EL (cell line): ENCODE data around the gene AFF3.
A peak's percentile ranks its signal among the peaks of the same experiment; 100 is the strongest.

Experiments
- DNase-seq: peaks from one replicate; pipeline ENCODE4 v3.0.0-alpha.2; 2016

The AFF3 gene

DNA sequence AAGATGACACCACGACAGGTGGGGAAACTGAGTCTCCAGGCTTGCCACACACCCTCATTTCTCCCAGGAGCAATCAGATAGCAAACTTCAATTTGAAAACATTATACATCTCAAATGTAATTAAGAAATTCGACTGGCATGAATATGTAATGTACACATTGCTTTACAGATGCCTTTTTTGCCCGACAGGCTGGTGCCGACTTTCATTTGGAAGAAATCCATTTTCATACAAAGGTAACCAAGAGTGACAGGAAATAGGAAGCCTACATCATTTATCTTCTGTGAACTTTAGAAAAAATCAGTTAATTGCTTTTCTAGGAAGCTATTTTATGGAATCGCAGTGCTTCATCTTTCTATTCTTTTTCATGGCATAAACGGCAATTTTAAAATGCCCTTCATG, 140.3 kb downstream of the AFF3 start:
- no peak for DNase-seq

DNA sequence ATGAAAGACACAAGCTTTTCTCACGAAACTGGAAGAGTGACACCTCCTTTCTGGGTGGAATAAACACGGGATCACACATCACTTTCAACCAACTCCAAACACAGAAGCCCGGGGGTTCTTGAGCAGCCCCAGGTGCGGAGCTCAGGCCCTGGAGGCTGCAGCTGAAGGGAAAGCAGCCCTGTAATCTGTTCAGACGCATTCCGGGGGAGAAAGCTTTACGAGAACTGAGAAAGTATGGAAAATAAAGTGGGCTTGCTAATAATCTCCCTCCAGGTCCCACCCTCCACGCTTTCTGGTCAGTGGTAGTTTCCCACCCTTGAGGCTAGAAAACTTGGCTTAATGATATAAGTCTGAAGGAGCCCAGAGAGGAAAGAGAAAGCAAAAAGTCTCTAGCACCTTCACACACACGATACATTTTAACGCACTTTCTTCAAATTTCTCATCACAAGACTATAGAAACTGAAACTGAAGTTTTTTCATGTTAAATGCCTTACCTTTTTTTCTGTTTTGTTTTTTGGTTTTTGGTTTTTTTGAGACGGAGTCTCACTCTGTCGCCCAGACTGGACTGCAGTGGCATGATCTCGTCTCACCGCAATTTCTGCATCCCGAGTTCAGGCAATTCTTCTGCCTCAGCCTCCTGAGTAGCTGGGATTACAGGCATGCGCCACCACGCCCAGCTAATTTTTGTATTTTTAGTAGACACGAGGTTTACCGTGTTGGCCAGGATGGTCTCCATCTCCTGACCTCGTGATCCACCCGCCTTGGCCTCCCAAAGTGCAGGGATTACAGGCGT, 141.3 kb downstream of the AFF3 start:
- DNase-seq = no peak

DNA sequence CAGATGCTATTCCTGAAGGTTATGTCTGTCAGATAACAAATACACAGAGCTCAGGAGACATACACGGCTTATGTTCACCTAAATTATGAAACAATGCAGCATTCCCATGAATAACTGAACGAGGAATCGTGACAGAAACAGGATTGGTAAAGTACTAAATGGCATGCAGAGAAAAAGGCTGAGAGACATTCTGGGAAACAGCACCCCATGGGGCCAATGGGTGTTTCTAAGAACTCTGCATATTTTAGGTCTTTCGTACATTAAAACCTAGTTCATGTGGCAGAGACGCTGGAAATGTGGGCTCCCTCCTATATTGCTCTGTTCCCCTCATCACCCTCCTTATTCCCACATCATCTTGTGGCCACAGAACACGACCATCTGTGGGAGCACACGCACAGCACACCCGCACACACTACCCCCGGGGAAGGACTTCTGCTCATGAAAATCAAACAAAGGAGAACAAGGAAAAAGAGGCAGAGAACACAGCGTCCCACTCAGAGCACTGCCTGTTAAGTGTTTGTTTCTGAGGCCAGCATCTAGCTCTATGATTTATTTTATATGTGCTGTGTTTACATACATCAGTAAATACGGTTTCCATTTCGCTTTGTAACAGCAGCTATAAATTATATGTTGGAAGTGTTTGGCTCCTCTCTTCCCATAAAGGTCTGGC, 143.6 kb downstream of the AFF3 start:
- no peak for DNase-seq

DNA sequence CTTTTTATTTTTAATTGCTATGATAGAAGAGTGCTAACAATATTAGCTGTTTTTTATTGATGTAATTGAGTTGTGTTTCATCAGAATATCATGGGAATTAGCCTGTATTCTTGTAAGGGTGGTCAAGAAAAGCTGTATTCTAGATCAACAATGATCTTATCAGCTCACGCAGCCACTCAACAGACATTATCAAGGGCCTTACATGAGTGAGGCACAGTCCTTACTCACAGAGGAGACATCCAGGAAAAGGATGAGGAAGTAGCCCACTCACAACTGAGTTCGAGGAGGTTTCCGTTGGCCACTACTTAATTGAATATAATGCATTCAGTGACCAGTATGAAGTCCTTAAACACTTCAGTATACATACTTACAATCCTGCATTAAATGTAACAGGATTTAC, 152.5 kb downstream of the AFF3 start:
- no peak for DNase-seq

DNA sequence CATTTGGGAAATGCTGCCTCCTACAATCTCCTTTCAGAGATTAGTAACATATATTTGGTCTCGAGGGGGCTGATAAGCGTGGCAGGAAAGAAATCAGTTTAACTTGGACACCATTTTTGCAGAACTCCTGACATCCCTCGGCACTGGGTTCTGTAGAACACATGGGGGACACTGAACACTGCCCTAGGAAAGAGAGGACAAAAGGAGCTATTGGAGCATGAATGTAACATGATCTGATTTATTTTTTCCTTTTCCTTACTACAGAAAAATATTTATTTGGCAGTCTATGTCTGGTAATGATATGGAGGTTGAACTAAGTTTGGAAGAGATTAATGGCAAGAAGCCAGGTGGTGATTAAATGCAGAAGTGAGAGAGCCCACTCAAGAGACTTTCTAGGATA, 153.8 kb downstream of the AFF3 start:
- no peak for DNase-seq

DNA sequence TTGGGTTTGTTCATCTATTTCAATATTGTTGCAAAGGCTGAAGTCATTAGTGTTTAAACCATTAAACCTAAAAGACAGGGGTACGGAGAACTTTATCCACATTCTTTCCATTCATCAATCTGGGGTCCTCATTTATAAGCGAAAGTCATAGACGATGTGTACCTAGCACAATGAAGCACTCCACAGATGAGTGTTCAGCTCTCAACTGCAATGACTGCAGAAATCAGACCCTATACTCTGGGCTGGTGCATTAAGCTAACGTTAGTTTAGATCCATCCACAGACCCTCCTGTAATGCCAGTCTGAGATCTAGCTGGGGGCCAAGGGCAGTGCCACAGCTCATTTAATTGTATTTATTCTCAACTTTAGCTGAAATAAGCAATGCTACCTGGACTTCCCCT, 155.2 kb downstream of the AFF3 start:
- DNase-seq = no peak

DNA sequence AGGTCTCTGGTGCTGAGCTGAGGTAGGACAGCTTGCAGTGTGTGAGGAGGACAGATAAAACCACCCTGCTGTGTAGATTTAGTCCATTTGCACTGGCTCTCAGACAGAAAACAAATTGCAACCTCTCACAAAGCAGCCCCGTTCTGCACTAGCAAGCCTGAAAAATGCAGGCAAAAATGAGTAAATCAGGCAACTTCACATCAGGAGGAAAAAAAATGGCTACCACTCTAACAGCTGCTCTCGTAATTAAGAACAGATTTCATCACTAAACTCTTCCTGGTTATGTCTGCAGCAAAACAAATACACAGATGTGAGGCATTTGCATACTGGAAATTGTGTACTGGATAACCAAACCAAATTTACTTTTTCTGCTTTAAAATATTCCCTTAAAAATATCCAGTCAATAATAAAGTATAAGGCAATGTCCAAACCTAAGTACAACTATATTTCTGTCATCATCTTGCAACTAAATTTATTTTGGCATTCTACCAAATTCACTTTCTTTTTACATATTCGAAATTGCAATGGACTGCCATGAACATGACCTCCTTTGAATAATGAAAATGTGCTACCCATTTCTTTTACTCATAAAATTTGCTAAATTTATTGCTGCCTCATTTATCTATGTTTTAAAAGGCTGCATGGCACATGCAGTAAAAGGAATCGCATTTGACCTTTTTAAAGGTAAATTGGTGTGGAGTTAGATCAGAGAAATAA, 157.4 kb downstream of the AFF3 start:
- DNase-seq = peak; percentile 31

DNA sequence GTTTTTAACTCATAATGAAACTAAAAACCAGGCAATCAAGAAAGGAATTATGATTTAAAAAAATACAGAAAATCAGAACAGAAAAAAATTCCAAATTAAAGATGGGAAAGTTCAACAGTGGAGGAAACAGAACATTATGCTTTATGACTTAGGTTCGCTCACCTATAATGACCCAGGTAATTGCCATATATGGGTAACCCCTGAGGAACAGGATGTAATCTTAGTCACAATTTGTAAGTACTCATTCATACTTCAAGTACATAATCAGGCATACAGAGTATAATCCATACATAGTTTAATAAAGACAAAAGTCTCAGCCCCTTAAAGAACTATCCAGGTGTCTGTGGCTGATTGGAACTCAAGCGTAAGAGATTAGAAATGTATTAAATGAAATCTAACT, 159.6 kb downstream of the AFF3 start:
- no peak for DNase-seq

DNA sequence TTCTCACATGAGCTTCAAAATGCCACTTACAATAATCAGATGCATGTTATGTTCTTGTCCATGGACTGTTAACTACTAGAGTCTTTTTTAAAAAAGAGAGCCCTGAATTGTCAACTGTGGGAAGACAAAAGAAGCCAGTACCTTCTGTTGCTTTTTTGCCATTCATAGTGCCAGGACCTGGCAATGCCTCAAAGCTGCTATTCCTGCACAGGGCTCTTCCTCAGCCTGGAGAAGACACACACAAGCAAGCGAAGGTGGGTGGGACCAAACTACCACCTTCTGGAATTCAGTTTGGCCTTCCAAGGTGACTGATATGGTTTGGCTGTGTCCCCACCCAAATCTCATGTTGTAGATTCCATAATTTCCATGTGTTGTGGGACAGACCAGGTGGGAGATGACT, 160.6 kb downstream of the AFF3 start:
- DNase-seq = no peak

DNA sequence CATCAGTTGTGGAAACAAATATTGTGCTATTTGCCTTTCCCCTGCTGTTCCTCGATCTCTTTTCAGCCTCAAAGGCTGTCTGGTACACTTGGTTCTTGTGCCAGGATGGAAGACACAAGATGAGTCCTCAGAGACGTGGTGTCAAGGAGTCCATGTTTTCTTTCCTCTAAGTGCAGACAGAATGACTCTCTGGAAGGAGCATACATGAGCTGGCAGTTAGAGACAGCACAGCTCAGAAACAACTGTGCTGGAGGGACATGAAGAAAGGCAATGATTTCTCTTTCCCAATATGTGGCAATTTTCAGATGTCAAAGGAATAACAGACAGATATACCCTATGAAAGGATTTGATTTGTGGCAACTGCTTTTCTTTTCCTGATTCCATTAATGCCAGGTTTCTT, 162.2 kb downstream of the AFF3 start:
- no peak for DNase-seq

DNA sequence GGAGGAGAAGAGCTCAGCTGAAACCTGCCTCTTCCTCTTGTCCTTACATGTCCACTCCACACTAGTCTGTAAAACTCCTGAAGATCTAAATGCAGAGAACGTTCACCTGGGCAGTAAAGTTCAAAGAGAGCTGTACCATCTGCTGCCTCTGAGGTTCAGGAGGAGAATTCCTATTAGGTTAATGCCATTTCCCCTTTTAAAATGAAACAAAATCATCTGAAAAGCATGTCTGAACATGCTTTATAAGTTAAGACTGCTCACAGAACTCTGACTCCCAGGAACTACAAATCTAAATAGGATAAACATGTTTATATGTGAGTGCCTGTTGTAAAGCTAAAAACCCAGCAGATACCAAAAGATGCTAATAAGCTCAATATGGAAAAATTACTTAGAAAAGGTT, 164.4 kb downstream of the AFF3 start:
- DNase-seq = no peak

DNA sequence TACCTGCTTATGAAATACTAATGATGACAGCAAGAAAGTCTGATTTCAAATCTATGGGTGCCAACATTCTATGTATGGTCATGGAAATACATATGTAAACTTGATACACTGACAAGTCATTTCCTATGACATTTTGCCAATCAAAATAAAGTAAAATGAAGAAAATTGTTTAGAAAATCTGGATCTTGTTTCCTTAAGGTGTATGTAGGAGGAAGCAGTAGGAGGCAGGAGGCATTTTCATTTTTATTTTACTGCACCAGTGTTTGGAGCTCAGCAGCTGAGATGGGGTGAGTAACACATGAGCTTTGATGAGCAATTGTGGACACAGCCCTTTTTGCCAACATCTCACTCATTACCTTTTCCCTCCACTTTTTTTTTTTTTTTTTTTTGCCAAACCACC, 167.0 kb downstream of the AFF3 start:
- peak; percentile 70 for DNase-seq

DNA sequence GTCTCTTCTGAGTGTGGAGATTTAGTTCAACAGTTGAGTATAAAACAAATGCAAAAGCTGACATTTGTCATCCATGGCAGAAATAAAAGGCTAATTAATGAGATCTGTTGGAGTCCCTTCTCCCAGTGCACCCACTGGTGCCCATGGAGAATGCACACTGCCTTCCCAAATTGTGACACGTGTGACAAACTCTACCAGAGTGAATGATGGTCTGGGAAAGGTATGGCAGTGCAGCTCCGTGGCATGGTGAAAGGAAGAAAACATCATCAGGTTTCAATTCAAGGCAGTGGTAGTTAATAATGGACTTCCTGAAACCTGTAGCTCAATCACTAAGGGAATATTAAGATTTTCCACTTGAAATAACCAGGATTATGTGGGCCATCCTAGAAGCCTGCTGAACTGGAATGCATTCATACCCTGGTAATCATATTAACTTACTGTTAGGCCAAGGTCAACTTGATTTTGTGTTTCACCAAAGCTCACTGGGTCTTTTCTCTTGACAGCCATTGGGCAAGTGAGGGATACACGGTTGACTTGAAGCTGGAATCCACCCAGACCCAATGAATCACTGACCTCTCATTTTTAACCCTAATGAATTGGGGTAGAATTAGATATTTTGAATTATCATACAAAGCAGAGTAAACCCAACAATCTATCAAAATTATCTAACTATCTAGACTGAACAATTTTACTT, 167.6 kb downstream of the AFF3 start:
- DNase-seq = peak; percentile 59

DNA sequence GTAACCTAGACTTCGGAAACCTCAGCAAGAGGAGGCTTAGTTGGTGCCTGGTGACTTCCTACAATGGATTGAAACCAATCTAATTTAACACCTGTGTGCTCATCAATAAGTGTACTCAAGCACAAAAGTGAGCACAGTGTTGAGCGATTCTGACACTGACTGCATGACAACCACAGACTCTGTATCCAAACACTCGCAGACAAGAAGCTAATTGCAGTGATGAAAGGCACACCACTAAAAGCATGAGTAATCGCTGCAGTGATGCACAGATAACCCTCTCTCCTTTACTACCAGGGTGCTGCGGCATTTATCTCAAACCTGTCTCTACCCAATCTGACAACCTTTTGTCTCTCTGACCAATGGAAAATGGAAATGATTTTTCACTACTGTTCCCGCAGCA, 168.1 kb downstream of the AFF3 start:
- DNase-seq = peak; percentile 46

DNA sequence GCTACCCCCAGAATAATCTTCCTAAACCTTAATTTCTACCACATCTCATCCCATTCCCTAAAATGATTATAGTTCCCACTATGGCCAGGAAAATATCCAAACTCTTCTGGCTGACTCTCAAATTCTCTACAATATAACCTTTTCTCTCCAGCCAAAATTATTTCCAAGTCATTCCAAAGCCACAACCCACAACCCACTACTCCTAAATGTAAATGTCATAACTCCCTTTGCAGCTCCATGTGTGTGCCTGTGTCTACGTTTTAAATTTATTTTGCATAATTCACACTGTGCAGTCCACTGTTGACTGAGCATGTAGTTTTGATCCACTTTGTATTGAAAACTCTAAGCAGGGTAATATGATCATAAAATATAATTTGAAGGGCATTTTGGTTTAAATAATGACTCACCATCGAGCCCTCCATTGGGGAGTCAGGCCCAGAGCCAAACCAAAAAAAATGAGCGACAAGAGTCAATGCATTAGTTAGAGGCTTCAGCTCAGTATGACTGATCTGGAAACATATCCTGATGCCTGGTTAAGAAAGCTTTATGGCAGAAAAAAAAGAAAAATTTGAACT, 171.0 kb downstream of the AFF3 start:
- DNase-seq = peak; percentile 45

DNA sequence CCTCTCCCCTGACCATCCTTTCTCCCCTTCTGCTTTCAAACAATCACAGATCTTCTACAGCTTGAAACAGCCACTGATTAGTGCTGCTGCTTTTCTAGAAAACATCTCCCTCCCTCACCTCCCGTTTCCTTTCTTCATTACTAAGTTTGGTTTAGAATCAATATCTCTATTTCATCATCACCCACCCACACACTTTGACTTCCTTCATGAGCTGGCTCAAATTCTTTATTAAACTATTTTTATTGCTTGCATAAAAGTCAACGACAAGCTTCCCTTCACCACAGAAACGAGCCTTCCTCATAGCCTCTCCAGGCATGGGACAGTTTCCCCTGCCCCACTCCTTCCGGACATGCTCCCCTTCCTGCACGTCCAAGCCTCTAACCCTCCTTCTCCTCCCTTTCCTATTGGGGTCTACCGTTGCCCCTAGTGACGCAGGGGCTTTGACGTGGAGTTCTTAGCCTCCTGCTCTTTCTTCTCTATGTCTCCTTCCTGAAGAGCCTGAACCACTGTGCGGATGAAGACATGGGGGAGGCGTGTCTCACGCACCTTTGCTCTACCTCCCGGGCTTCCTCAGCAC, 172.0 kb downstream of the AFF3 start:
- peak; percentile 36 for DNase-seq

DNA sequence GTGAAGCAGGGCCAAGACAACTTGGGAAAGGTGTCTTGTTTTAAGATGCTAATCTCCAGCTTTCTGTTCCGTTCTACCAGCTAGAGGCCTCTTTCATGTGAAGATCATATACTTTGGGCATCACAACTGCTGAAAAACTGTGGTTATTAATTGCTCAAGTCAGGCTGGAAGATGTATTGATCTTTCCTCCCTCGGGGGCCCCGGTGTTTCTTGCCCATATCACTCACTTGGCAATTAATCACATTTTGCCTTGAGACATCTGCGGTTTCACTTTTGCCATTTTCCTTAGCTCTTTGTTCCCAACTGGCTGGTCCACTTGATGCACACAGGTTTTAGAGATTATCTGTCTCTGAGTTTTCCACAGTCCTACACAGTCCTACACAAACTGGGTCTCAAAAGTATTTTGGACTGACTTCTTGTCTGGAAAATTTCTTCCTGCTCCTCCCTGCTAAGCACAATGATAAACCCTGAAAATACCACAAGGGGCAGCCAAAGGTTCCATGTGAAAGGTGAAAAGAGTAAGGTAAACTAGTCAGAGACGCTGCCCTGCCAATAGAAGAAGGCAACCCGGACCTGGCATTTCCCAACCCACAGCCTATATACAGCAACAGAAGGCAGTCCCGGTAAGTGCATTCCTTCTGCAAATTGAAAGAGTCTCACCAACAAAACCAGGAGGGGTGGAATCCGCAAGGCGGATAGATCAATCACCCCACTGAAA, 181.0 kb downstream of the AFF3 start:
- DNase-seq = no peak

DNA sequence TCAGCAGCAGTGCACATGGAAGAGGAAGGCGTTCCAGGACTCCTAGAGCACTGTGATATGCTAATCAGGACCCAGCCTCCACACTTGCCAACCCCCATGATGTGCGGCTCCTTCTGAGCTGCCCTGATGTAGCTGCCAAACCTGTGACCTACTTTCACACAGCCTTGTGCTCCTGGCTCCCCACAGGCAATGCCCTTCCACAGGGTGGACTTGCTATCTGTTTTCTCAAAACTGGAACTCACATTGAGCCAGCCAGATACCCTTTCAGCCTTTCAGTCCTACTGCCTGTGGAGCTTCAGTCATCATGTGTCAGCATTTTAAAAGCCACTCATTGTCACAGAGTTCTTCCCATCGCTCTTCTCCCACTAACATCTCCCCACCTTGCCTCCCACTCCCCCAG, 181.6 kb downstream of the AFF3 start:
- no peak for DNase-seq

DNA sequence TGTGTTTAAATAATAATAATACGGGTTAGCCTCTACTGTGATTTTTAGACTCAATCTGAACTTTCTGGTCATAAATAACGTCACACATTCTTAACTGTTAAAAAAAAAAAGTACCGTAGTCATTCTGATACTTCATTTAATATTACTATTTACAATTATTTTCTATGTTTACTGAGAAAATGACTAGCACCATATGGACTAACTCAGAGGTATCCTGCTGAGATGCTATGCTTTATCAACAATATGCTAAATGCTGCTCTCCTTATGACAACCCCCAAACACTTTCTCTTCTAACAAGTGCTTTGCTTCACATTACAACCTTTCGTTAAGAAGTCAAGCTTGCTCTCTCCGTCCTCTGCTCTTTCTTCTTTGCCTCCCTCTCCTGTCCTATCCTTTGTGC, 182.1 kb downstream of the AFF3 start:
- DNase-seq = no peak

DNA sequence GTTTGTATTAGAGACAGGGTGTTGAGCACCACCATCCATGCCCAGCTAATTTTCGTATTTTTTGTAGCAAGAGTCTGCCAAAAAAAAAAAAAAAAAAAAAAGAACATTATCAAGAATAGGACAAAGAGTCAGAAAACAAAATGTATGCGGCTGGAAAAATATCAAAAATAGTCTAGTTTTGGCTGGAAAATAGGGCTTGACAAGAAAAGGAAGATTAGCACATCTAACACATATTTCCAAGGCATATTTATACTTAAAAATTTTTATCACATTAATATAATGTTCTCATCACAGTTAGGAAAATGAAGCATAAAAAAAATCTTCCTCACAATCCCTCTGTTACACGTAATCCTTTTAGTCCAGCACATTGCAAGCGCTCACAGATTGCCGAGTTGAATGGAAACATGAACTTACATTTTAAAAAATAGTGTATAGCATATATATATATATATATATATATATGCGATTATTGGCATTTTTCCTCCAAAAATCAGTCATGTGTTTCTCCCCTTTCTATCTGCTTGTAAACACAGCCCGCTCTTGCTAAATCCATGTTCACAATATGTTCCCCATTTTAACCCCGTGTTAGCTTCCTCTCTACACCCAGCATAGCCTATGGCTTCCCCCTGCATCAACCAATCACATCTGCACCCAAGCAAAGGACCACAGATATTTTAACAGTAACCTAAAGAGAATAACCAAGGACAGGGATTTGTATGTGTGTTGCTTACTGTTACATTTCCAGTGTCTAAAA, 183.0 kb downstream of the AFF3 start:
- DNase-seq = no peak
